WTC11 (cell line): ENCODE results near the gene CLSTN2. TPM values are rescaled to one million over a fixed set of nuclear protein-coding genes. Genes with fewer than 3 reads are reported as not detected.

Experiments used
- ATAC-seq: fragments of 200-7000 bp; cut with Tn5 transposase; 2 replicates; pipeline ENCODE4 v1.10.0; 2021; ENCODE audit warnings: mild to moderate bottlenecking, moderate library complexity
- CTCF ChIA-PET: fragments of 300-600 bp; sonication (Branson Sonifier 250); formaldehyde crosslinking; loops from one replicate; lab custom pipeline; 2021; ENCODE audit warnings: antibody characterized with exemption; lab: Charles Lee
- POLR2A ChIA-PET: fragments of 350-600 bp; sonication (Branson Sonifier 250); formaldehyde crosslinking; loops from one replicate; lab custom pipeline; 2021; ENCODE audit warnings: antibody characterized with exemption; lab: Charles Lee
- DNase-seq: peaks from one replicate; pipeline ENCODE4 v3.0.0; 2021; ENCODE audit warnings: low spot score
- H3K27ac Mint-ChIP-seq: 2 replicates; pipeline ENCODE4 v1.8.0; 2021; ENCODE audit warnings: mixed read lengths
- H3K27me3 Mint-ChIP-seq: 2 replicates; pipeline ENCODE4 v1.8.0; 2021; ENCODE audit warnings: low read depth, mild to moderate bottlenecking, moderate library complexity, mixed read lengths
- H3K36me3 Mint-ChIP-seq: 2 replicates; pipeline ENCODE4 v1.8.0; 2021; ENCODE audit warnings: mixed read lengths
- H3K4me1 Mint-ChIP-seq: 2 replicates; pipeline ENCODE4 v1.8.0; 2022; ENCODE audit warnings: mixed read lengths
- H3K4me3 Mint-ChIP-seq: 2 replicates; pipeline ENCODE4 v1.8.0; 2021; ENCODE audit warnings: mild to moderate bottlenecking, moderate library complexity, mixed read lengths
- H3K9me3 Mint-ChIP-seq: 2 replicates; pipeline ENCODE4 v1.8.0; 2021; ENCODE audit warnings: mixed read lengths
- ATF3 ChIP-seq: sonication (generic); formaldehyde crosslinking; conservative IDR thresholded peaks from 2 replicates; pipeline ENCODE4 v1.8.1; 2022; ENCODE audit warnings: mild to moderate bottlenecking, missing genetic modification reagents
- ATF6 ChIP-seq: sonication (generic); formaldehyde crosslinking; IDR thresholded peaks from 2 replicates; pipeline ENCODE4 v1.8.1; 2023; ENCODE audit warnings: mild to moderate bottlenecking, missing genetic modification reagents
- CDX4 ChIP-seq: fragments of 250-450 bp; sonication (Bioruptor Pico); IDR thresholded peaks from 2 replicates; pipeline ENCODE4 v1.9.0; 2021; ENCODE audit warnings: moderate library complexity, mild to moderate bottlenecking, inconsistent platforms, borderline replicate concordance
- CREM ChIP-seq: sonication (generic); formaldehyde crosslinking; IDR thresholded peaks from 2 replicates; pipeline ENCODE4 v1.8.1; 2022; ENCODE audit warnings: mild to moderate bottlenecking, missing genetic modification reagents, moderate library complexity
- CTCF ChIP-seq: fragments of 200-600 bp; IDR thresholded peaks from 2 replicates; pipeline ENCODE4 v1.8.0; 2022; ENCODE audit warnings: antibody characterized with exemption
- E2F1 ChIP-seq: sonication (generic); formaldehyde crosslinking; IDR thresholded peaks from 2 replicates; pipeline ENCODE4 v1.8.0; 2022; ENCODE audit warnings: mild to moderate bottlenecking, missing genetic modification reagents
- ERG ChIP-seq: fragments of 250-450 bp; sonication (Bioruptor Pico); IDR thresholded peaks from 2 replicates; pipeline ENCODE4 v1.8.0; 2021; ENCODE audit warnings: mild to moderate bottlenecking
- ESRRA ChIP-seq: sonication (generic); formaldehyde crosslinking; IDR thresholded peaks from 2 replicates; pipeline ENCODE4 v1.8.1; 2022; ENCODE audit warnings: mild to moderate bottlenecking, missing genetic modification reagents, borderline replicate concordance
- FOXJ3 ChIP-seq: sonication (generic); formaldehyde crosslinking; IDR thresholded peaks from 2 replicates; pipeline ENCODE4 v1.9.0; 2021; ENCODE audit warnings: missing genetic modification reagents, mild to moderate bottlenecking, borderline replicate concordance
- GRHL2 ChIP-seq: fragments of 250-450 bp; sonication (Bioruptor Pico); IDR thresholded peaks from 2 replicates; pipeline ENCODE4 v1.8.0; 2022; ENCODE audit warnings: mild to moderate bottlenecking, moderate library complexity; ENCODE audit not compliant: insufficient replicate concordance, severe bottlenecking
- GTF2I ChIP-seq: fragments of 250-450 bp; sonication (Bioruptor Pico); conservative IDR thresholded peaks from 2 replicates; pipeline ENCODE4 v1.4.0; 2021; ENCODE audit warnings: mild to moderate bottlenecking
- IRF1 ChIP-seq: sonication (generic); formaldehyde crosslinking; IDR thresholded peaks from 2 replicates; pipeline ENCODE4 v1.8.0; 2023; ENCODE audit warnings: missing genetic modification reagents
- IRF2 ChIP-seq: sonication (generic); formaldehyde crosslinking; IDR thresholded peaks from 2 replicates; pipeline ENCODE4 v1.8.0; 2022; ENCODE audit warnings: low read depth, missing genetic modification reagents, borderline replicate concordance
- OVOL2 ChIP-seq: fragments of 250-450 bp; sonication (Bioruptor Pico); IDR thresholded peaks from 2 replicates; pipeline ENCODE4 v1.9.0; 2021; ENCODE audit warnings: mild to moderate bottlenecking, borderline replicate concordance
- RELA ChIP-seq: sonication (generic); formaldehyde crosslinking; IDR thresholded peaks from 2 replicates; pipeline ENCODE4 v1.8.1; 2022; ENCODE audit warnings: missing genetic modification reagents, mild to moderate bottlenecking, borderline replicate concordance
- SMAD4 ChIP-seq: sonication (generic); formaldehyde crosslinking; IDR thresholded peaks from 2 replicates; pipeline ENCODE4 v1.8.0; 2022; ENCODE audit warnings: mild to moderate bottlenecking, missing genetic modification reagents
- SOX15 ChIP-seq: fragments of 250-450 bp; sonication (Bioruptor Pico); IDR thresholded peaks from 2 replicates; pipeline ENCODE4 v1.9.0; 2021; ENCODE audit warnings: mild to moderate bottlenecking
- TEAD1 ChIP-seq: sonication (generic); formaldehyde crosslinking; IDR thresholded peaks from 2 replicates; pipeline ENCODE4 v1.8.0; 2022; ENCODE audit warnings: mild to moderate bottlenecking, missing genetic modification reagents
- ZBTB43 ChIP-seq: sonication (generic); formaldehyde crosslinking; IDR thresholded peaks from 2 replicates; pipeline ENCODE4 v1.8.1; 2023; ENCODE audit warnings: mild to moderate bottlenecking, missing genetic modification reagents
- ZNF138 ChIP-seq: sonication (generic); formaldehyde crosslinking; conservative IDR thresholded peaks from 2 replicates; pipeline ENCODE4 v1.8.1; 2022; ENCODE audit warnings: mild to moderate bottlenecking, moderate library complexity, missing genetic modification reagents
- ZNF219 ChIP-seq: sonication (generic); formaldehyde crosslinking; IDR thresholded peaks from 2 replicates; pipeline ENCODE4 v1.8.0; 2023; ENCODE audit warnings: missing genetic modification reagents, mild to moderate bottlenecking, borderline replicate concordance
- ZNF232 ChIP-seq: sonication (generic); formaldehyde crosslinking; IDR thresholded peaks from 2 replicates; pipeline ENCODE4 v1.8.0; 2022; ENCODE audit warnings: mild to moderate bottlenecking, missing genetic modification reagents
- ZSCAN18 ChIP-seq: fragments of 250-450 bp; sonication (Bioruptor Pico); IDR thresholded peaks from 2 replicates; pipeline ENCODE4 v2.1.2; 2022; ENCODE audit warnings: mild to moderate bottlenecking, moderate library complexity
- total RNA-seq: library from RNA; stranded (reverse); gene quantifications from 3 replicates; pipeline ENCODE4 v1.2.3, GENCODE V29; 2021

Gene CLSTN2
- total RNA-seq, 1 experiment from 2014 or later: 0.35 TPM

GRCh38 chr3:140023616-140024530 is 88.9 kb downstream of the CLSTN2 start (continued):
- no peak for TF ChIP-seq ZBTB43 (CRISPR knock-in tag)
- TF ChIP-seq OVOL2 (CRISPR knock-in tag): no peak
- TF ChIP-seq SOX15 (CRISPR knock-in tag): no peak
- no peak for TF ChIP-seq IRF1 (CRISPR knock-in tag)
- no peak for TF ChIP-seq ZNF138 (CRISPR knock-in tag)
- TF ChIP-seq GTF2I (CRISPR knock-in tag): no peak
- no peak for TF ChIP-seq CREM (CRISPR knock-in tag)
- TF ChIP-seq TEAD1 (CRISPR knock-in tag): no peak
- no peak for TF ChIP-seq ZSCAN18
- TF ChIP-seq FOXJ3: no peak
- no peak for TF ChIP-seq IRF2 (CRISPR knock-in tag)
- no peak for TF ChIP-seq SMAD4
- no peak for TF ChIP-seq ESRRA (CRISPR knock-in tag)

GRCh38 chr3:140031170-140031569 is 96.2 kb downstream of the CLSTN2 start:
- H3K27ac Mint-ChIP-seq: no peak overlapping the region
- no peaks in the 10 kb centered on the region for H3K36me3 Mint-ChIP-seq
- POLR2A ChIA-PET: no interaction called here
- CTCF ChIA-PET: no interaction called here
- DNase-seq: no peak
- H3K27me3 Mint-ChIP-seq: no peaks in the 10 kb centered on the region
- no peak for ATAC-seq
- H3K9me3 Mint-ChIP-seq: no peaks in the 10 kb centered on the region; the same call in 1 of the 2 replicates
- H3K4me3 Mint-ChIP-seq: no peak overlapping the region
- peaks cover 5% of the 10 kb centered on the region for H3K4me1 Mint-ChIP-seq
- TF ChIP-seq CREM (CRISPR knock-in tag) (no peak), ESRRA (CRISPR knock-in tag) (no peak), E2F1 (CRISPR knock-in tag) (no peak), GTF2I (CRISPR knock-in tag) (no peak), ZNF232 (CRISPR knock-in tag) (no peak), ATF6 (CRISPR knock-in tag) (no peak), CDX4 (no peak), ERG (CRISPR knock-in tag) (no peak), RELA (no peak), GRHL2 (CRISPR knock-in tag) (no peak), ATF3 (no peak), ZNF219 (CRISPR knock-in tag) (no peak), CTCF (no peak)
